ENCODE results near the gene NUMB. TPM values are rescaled to one million over a fixed set of nuclear protein-coding genes. Genes with fewer than 3 reads are reported as not detected.

NUMB gene
- total and polyA plus RNA-seq, 2 of the 4 experiments (the other 2 are of a cell fraction) = 45.9 to 114 TPM

DNA sequence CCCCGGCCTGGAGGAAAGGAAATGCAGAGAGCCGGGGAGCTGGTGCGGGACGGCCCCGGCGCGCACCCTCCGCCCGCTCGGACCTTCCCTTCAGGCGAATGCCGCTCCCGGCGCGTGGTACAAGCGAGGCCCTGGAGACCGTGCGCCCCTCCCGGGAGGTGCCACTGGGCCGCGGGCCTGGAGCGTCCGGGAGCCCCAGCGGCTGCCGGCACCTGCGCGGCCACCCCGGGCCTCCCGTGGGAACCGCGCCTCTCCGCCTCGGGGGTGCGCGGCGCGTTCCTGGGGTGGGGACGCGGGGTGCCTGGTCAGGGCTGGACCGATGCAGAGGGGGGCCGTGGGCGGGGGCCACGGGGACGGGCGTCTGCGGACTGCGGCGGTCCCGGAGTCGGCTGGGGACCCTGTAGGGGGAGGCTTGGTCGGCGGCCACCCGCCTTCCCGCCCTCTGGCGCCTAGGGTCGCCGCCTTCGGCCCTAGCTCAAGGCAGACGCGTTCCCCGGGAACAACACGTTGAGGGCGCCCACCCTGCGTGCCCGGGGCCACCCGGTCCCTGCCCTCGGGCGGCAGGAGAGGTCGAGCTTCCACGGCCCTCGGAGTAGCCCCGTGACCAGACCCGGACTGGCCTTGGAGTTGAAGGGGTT is 220.4 kb downstream of the NUMB start:
- Histone ChIP-seq H3K18ac (ENCODE audit: low read depth, low read length) (no peak overlapping the region), H3K27ac (ENCODE audit: insufficient read depth, low read length) (no peak overlapping the region; the same call in 1 of the 2 replicates), H3K36me3 (ENCODE audit: control insufficient read depth, insufficient read depth, low read length) (no peaks in the 10 kb centered on the region), H2BK15ac (ENCODE audit: low read depth, low read length) (no peak overlapping the region), H3K14ac (replicated peaks; ENCODE audit: low read depth, low read length) (no peak overlapping the region), H3K9me1 (ENCODE audit: insufficient read depth, low read length) (peaks cover 4% of the 10 kb centered on the region), H4K91ac (ENCODE audit: insufficient read depth, low read depth, low read length) (0 out of 2 replicates have a peak overlapping the region, but pooled peaks have one; percentile 12), H2BK5ac (ENCODE audit: low read depth, low read length, poor library complexity, severe bottlenecking) (no peak overlapping the region), H3K4me1 (ENCODE audit: control insufficient read depth, insufficient read depth, low read length) (peaks cover 22% of the 10 kb centered on the region), H2BK120ac (ENCODE audit: low read depth, low read length) (peak overlapping the region; percentile 16; the same call in 1 of the 2 replicates), H2AK5ac (ENCODE audit: low read depth, low read length) (no peak overlapping the region), H4K8ac (ENCODE audit: low read depth in 2 of 2, low read length in 2 of 2) (no peak overlapping the region), H3K4ac (ENCODE audit: low read depth, low read length) (no peak overlapping the region), H2AK9ac (replicated peaks; ENCODE audit: low read depth, low read length, poor library complexity) (no peak overlapping the region), H3K9ac (ENCODE audit: low read depth, low read length) (no peak overlapping the region), H3K4me2 (ENCODE audit: low read depth, low read length) (peak overlapping the region; percentile 65), H3K4me3 (ENCODE audit: insufficient read depth, low read depth, low read length) (no peak overlapping the region), H3K9me3 (ENCODE audit: control insufficient read depth, insufficient read depth, low read length) (no peaks in the 10 kb centered on the region), H4K20me1 (ENCODE audit: insufficient read depth, low read length) (peaks cover 5% of the 10 kb centered on the region; the same call in 1 of the 2 replicates), H3K27me3 (ENCODE audit: control insufficient read depth, insufficient read depth, low read length) (peaks cover 57% of the 10 kb centered on the region), H4K5ac (ENCODE audit: low read depth, low read length) (no peak overlapping the region), H2BK20ac (ENCODE audit: low read depth, low read length) (no peak overlapping the region), H3K56ac (ENCODE audit: extremely low read depth, insufficient read depth, low read length) (no peak overlapping the region), H2AFZ (replicated peaks; ENCODE audit: low read length, poor library complexity) (peak overlapping the region; percentile 80), H3K79me1 (ENCODE audit: low read depth in 1 of 2, low read length in 2 of 2) (0 out of 4 replicates have a peak, but pooled peaks cover 0 to 4% of the 10 kb centered on the region in 2 experiments), H3K23ac (ENCODE audit: low read depth, low read length) (no peak overlapping the region)
- BruUV-seq (replicated peaks) = no TSS peak
- dilution Hi-C loops (cut with HindIII; ENCODE audit: low sequenced_read_pairs, unreplicated experiment) = no loop called here
- 4% methylated on average over 14 of the region's 73 CpGs; no CpG with 5 or more reads in 1 of the 2 experiments for WGBS, 2 experiments (ENCODE audit: extremely low coverage in 2 of 2, insufficient read length in 1 of 2)
- CTCF ChIA-PET = no interaction called here
- POLR2A ChIA-PET (ENCODE audit: unreplicated experiment) = no interaction called here
- TF ChIP-seq NFE2L2 (IDR thresholded peaks at IDR 0.05; ENCODE audit: low read depth, low read length) (no peak), POLR2A (IDR thresholded peaks at IDR 0.05; ENCODE audit: low read depth, low read length) (no peak), CHD1 (IDR thresholded peaks at IDR 0.05; ENCODE audit: low read depth, low read length) (no peak), SMC3 (IDR thresholded peaks at IDR 0.05; ENCODE audit: low read depth, low read length) (no peak), RAD21 (IDR thresholded peaks at IDR 0.05; ENCODE audit: low read length) (no peak), MAZ (IDR thresholded peaks at IDR 0.05; ENCODE audit: borderline replicate concordance, low read depth, low read length) (no peak), BHLHE40 (IDR thresholded peaks at IDR 0.05; ENCODE audit: low read depth, low read length) (no peak), RFX5 (IDR thresholded peaks at IDR 0.05; ENCODE audit: low read depth, low read length) (no peak), FOS (IDR thresholded peaks at IDR 0.05; ENCODE audit: low read depth, low read length) (no peak)
- TF ChIP-seq, protein P1, sequence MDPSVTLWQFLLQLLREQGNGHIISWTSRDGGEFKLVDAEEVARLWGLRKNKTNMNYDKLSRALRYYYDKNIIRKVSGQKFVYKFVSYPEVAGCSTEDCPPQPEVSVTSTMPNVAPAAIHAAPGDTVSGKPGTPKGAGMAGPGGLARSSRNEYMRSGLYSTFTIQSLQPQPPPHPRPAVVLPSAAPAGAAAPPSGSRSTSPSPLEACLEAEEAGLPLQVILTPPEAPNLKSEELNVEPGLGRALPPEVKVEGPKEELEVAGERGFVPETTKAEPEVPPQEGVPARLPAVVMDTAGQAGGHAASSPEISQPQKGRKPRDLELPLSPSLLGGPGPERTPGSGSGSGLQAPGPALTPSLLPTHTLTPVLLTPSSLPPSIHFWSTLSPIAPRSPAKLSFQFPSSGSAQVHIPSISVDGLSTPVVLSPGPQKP (IDR thresholded peaks at IDR 0.05; ENCODE audit: borderline replicate concordance, low read depth, low read length) = no peak
- TF ChIP-seq, protein P2, sequence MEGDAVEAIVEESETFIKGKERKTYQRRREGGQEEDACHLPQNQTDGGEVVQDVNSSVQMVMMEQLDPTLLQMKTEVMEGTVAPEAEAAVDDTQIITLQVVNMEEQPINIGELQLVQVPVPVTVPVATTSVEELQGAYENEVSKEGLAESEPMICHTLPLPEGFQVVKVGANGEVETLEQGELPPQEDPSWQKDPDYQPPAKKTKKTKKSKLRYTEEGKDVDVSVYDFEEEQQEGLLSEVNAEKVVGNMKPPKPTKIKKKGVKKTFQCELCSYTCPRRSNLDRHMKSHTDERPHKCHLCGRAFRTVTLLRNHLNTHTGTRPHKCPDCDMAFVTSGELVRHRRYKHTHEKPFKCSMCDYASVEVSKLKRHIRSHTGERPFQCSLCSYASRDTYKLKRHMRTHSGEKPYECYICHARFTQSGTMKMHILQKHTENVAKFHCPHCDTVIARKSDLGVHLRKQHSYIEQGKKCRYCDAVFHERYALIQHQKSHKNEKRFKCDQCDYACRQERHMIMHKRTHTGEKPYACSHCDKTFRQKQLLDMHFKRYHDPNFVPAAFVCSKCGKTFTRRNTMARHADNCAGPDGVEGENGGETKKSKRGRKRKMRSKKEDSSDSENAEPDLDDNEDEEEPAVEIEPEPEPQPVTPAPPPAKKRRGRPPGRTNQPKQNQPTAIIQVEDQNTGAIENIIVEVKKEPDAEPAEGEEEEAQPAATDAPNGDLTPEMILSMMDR (conservative IDR thresholded peaks at IDR 0.05; ENCODE audit: low read depth, low read length) = no peak
- TF ChIP-seq, protein P3, sequence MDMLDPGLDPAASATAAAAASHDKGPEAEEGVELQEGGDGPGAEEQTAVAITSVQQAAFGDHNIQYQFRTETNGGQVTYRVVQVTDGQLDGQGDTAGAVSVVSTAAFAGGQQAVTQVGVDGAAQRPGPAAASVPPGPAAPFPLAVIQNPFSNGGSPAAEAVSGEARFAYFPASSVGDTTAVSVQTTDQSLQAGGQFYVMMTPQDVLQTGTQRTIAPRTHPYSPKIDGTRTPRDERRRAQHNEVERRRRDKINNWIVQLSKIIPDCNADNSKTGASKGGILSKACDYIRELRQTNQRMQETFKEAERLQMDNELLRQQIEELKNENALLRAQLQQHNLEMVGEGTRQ (IDR thresholded peaks at IDR 0.05; ENCODE audit: low read depth, low read length) = no peak
- no peak for DNase-seq
- in situ Hi-C loops (cut with MboI; ENCODE audit: low sequenced_read_pairs) = no loop called here
- no peak for ATAC-seq (ENCODE audit: low read depth)
- intact Hi-C loops (cut with micrococcal nuclease) = no loop called here

Measured in IMR-90 (cell line).